ENCODE measurements around the gene ZC3H12D.

DNA sequence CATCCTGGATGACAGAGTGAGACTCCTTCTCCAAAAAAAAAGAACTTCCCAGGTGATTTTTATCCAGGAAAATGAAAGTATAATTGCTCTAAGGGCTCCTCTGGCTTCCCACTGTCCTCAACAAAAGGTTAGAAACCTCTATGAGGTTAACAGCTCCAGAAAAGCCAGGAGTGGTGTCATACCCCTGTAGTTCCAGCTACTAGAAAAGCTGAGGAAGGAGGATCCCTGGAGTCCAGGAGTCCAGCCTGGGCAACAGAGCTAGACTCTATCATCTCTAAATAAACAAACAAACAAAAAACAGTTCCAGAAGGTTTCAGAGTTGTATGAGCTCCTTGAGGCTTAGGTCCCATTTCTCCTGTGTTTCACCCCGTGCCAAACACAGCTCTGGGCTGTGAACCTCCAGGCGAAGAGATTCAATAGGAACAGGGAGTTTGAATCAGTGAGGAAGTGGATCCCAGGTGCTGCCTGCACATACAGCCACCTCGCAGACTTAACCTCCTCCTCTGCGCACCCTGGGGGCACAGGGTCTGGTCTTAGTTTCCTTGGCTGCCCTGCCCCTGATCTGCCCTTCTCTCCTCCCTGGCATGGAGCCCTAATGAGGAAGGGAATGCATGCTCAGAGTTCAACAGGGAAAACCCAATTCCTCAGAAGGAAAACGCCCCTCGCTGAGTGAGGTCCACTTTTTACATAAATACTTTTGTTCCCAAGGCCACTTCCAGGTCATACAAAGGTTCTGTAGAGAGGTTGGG, 31.0 kb downstream of the ZC3H12D start:
- TF ChIP-seq EZH2 (conservative IDR thresholded peaks at IDR 0.05; ENCODE audit: low read depth, low read length) (no peak), ZNF430 (CRISPR knock-in tag; IDR thresholded peaks at IDR 0.05) (no peak), ZC3H4 (CRISPR knock-in tag; IDR thresholded peaks at IDR 0.05; ENCODE audit: borderline replicate concordance) (no peak)

All from HepG2 (cell line).